Hematopoietic multipotent progenitor cell treated with erythropoietin and hydrocortisone succinate and interleukin-3 and kit ligand, for 4 days (in vitro differentiated cells): ENCODE results near the gene TFCP2.

Source experiments
- DNase-seq: peaks from one replicate; pipeline ENCODE4 v3.0.0-alpha.2; 2015

Gene TFCP2

DNA sequence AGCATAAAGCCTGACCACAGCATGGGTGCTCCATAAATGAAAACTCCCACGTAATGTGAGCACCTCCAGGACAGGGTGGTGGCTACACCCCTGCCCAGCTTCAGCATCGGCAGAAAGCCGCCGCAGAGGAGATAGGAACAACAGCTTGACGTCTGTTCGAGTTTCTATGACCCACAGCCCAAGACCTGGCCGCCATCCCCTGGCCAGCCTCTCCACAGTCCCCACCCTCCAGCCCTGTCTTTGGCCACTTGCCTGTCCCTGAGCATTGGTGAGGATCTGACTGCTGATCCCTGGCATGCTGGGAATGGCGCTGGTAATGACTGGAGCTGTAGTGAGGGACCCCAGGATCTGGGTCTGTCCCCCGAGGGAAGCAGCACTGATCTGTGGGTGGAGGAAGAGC is 23.6 kb upstream of the TFCP2 start:
- DNase-seq: no peak

- no peak for DNase-seq
Measured at GRCh38 chr12:51195841-51196240, 22.9 kb upstream of the TFCP2 start.

DNA sequence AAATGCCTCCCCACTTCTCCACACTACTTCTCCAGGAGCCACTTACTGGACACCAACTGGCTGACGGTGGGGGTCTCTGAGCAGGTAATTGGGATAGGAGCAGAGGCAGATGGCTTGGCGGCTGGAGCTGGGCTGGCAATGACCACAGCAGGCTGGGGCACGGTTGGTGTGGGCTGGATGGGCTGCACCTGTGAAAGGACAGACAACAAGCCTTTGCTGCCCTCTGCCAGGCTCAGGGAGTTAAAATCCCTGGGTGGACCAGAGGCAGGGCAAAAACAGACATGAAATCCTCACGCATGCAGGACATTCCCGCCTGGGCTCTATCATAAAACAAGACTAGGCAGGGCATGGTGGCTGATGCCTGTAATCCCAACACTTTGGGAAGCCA is 19.3 kb upstream of the TFCP2 start:
- DNase-seq: no peak

DNA sequence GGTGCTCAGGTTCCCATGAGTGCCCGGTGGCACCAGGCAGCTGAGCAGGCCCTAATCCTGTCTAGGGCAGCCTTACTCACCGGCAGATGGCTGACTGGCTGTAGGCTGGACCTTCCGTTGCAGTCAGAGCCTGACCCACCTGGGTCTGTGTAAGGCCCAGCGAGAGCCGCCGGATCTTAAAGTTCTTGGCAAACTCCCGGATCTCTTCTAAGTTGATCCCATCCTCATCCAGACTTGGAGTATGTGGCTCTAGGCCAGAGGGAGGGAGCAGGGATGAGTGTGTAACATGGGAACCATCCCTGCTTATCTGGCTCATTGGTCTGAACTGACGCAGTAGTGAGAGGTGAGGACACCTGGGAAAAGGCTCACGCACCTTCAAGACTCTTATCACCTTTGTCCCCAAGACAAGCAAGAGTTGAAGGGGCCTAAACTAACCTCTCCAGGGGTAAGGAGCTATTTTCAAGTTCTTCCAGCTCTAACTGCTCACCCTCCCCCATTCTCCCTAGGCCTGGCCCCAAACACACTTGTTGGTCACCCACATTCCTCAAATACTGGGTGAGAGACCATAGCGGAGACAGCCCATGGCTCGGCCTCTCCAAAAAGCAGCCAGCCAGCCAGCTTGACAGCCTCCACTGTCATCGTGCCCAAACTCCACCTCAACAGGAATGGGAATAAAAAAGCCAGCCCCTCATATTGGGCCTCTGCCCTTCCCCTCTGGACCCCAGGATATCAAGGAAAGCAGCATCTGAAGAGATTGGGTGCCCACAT is 18.8 kb upstream of the TFCP2 start:
- no peak for DNase-seq

DNA sequence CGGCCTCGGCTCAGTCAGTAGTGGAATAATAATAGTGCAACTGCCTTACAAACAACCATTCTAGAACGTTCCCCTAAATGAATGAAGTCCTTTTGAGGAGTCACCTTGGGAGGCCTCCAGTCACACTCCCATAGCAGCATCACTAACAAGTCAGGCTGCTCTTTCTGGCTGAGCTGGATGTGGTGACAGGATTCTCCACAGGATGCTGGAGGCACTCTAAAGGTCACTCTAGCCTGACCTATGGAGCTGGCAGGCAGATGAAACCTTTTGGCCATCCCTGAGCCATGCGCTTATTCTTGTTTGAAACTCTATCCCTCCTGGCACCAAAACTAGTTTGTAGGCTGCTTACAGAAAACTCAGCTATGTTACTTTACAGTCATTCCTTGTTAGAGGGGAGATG is 17.9 kb upstream of the TFCP2 start:
- DNase-seq: no peak

DNA sequence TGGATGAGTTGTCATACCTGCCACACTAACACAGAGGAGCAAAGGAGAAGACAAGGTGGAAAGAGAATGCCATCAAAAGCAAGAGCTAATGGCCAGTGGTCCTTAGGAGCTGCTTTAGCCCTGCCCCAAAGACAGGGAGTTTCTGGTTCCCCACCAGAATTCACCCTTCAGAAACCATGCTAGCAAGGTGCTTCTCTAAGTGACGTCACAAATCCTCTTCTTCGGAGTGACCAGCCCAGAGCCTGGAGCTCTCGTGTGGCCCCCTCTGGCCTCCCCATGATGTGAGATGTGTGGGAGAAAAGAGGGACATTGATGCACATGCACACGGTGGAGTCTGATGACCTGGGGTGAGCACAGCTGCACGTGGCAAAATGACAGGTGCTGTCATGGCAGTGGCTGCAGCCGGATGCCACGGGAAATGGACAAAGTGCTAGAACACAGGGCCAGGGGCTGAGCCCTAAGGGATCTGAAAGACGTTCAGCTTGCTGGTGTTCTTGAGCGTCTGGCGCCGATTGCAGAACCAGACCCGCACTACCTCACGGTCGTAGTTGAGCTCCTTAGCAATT is 16.9 kb upstream of the TFCP2 start:
- DNase-seq: no peak

- no peak for DNase-seq
Measured at GRCh38 chr12:51188359-51189051, 15.6 kb upstream of the TFCP2 start.

DNA sequence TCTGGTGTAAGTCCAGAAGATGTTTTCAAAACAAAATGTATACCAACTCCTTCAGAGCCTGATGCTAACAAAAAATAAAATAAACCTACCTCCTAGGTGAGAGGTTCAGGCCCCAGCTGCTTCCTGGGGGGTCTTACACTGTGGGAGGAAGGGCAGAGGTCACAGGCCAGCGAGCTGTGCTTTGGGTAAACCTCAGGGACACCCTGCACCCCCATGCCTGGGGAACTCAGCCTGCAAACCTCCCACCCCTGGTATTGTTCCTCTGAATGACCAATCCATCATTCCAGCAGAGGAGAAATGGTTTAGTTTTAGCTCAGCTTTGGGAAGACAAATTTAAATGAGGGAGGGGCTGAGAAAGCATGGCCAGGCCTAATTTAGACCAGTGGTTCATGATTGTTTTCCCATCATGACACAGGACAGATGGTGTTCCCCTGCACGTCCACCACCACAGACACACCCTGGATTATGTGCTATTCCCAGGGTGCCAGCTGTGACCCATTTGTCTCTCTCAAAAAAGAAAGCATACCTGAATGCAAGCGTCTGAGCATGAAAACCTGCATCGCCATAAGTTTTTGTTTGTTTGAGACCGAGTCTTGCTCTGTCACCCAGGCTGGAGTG is 14.5 kb upstream of the TFCP2 start:
- DNase-seq: no peak

DNA sequence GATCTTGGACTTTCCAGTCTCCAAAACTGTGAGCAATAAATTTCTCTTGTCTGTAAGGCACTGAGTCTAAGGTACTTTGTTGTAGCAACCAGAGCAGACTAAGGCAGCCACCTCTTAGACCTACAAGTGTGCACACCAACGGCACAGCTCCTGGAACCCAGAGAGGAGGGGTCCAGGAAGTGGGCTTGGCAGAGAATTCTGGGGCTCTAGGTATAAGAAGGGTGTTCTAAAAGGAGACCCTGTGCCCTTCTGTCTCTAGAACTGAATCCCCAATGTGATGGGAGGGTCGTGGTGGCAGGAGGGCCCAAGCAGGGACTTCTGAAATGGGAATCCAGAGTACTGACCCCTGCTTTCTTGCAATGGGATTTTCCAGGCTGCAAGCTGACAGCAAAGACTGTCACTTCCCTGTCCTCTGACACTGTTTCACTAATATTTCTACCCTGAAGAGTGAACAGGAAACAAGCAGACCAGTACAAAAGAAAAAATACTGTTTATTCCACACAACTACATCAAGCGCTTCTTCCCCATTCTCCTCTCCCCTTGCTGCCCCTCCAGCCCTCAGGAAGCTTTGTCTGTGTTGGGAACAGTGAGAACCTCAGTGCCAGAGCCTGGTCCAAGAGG is 13.6 kb upstream of the TFCP2 start:
- DNase-seq: no peak

DNA sequence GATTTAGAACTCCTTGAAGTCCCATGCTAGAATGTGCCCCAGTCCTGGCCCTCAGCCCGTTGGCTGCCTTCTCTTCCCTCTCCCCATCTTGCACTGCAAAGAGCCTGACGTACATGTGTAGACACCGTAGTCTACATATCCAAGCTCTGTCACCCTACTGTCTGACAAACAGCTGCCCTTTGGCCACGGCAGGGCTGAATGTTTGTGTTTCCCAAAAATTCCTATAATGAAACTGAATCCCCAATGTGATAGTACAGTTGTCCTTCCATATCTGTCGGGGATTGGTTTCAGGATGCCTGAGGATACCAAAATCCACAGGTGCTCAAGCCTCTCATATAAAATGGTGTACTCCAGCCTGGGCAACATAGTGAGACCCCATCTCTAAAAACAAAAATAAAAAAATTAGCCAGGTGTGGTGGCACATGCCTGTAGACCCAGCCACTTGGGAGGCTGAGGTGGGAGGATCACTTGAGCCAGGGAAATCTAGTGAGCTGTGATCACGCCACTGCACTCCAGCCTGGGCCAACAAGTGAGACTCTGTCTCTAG is 12.3 kb upstream of the TFCP2 start:
- no peak for DNase-seq

DNA sequence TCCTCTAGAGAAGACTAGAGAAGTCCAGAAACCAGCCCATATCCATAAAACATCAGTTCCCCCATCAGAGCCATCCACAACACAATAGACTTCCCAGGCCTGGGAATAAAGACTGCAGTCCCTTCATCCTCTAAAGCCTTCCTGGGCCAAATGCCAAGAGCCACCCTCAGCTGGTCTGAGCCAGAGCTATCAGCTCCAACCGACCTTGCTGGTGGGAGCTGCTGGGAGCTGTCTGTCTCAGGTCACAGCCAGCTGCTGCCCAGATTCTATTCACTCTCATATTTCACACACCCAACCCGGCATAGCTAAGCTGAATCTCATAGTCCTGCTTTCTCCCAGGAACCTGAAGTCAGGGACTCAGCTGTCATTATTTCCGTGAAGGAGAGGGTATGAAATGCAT is 10.9 kb upstream of the TFCP2 start:
- DNase-seq: no peak

- DNase-seq: no peak
Measured at GRCh38 chr12:51183349-51183748, 10.4 kb upstream of the TFCP2 start.

DNA sequence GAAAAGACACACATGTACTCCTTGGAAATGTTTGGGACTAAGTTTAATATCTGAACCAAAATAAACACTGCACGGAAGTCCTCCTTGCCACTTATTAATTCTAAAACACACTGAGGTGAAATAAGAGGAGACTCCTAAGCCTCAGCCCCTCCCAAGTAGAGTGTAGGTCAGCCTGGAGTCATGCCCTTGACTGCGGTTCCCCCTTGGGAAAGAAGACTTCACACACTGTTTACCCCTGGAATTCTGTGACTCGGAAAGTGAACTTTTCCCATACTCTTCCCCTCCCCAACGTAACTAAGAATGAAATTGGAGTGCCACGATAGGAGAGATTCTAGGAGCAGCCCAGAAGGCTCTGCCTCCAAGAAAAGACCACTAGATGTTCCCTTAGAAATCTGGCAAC is 8.6 kb upstream of the TFCP2 start:
- no peak for DNase-seq

DNA sequence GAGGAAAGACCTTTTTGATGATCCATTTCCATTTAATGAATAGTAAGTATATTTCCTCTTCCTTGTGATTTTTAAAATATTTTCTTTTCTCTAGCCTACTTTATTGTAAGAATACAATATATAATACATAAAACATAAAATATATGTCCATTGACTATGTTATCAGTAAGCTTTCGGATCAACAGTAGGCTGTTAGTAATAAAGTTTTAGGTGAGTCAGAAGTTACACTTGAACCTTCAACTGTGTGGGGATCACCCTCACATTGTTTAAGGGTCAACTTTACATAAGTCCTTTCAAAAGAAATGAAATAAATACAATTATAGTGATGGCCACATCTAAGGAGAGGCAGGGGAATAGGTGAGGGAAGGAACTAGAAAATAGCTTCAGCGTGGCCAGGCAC is 5.0 kb upstream of the TFCP2 start:
- DNase-seq: no peak

DNA sequence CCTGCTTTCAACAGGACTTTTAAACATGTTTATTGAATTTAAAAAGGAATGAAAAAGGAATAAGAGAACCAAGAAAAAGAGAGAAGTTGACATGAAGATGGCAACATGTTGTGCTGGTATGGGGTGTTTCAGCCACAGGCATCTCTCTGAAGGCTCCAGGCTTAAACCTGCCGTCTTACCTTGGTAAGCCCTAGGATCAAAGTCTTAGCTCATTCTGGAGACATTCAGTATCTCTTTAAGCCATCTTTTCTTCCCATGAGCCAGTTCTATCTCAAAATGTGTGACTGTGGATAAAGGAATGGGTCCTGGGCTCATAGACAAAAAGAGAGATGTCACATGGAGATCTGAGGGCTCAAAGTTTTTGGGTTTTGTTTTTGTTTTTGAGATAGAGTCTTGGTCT is 1.6 kb upstream of the TFCP2 start:
- no peak for DNase-seq

DNA sequence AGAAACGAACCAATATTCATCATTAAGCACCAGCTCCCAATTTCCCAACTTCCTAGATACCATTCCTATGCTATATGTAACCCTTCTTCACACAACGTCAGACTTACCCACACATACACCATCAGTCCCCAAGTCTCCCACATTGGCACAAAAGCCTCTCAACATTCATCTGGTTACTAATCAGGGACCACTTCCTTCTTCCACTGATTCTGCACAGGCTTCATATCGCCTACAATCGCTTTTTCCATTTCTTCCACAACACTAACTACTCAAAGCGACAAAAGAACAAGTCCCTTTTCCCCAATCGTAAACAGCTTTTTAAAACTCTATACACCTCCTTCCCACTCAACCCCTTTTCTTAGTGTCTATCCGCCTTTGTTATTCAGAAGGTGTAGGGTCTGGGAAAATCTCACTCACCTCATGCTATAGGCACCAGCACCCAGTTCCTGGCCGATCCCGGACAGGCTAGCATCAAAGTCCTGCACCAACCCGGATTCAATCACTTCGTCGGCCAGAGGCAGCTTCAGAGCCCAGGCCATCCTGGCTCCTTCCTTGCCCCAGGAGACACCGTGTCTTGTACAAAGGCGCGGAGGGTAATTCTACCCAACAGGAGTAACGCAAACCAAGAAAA is 936 bp downstream of the TFCP2 start:
- peak; percentile 33 for DNase-seq

DNA sequence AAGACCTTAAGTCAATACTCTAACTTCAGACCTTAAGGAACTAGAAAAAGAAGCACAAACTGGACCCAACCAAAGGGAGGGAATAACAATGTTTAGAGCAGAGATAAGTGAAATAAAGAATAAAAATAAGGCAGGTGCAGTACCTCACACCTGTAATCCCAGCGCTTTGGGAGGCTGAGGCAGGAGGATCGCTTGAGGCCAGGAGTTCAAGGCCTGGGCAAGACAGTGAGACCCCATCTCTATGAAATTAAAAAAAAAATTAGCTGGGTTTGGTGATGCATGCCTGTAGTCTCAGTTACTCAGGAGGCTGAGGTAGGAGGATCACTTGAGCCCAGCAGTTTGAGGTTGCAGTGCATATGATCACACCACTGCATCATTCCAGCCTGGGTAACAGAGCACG is 9.1 kb downstream of the TFCP2 start:
- no peak for DNase-seq

GRCh38 chr12:51162217-51162616 is 10.7 kb downstream of the TFCP2 start:
- DNase-seq: no peak

- DNase-seq: peak; percentile 76
Measured at GRCh38 chr12:51160814-51161459, 12.0 kb downstream of the TFCP2 start.

DNA sequence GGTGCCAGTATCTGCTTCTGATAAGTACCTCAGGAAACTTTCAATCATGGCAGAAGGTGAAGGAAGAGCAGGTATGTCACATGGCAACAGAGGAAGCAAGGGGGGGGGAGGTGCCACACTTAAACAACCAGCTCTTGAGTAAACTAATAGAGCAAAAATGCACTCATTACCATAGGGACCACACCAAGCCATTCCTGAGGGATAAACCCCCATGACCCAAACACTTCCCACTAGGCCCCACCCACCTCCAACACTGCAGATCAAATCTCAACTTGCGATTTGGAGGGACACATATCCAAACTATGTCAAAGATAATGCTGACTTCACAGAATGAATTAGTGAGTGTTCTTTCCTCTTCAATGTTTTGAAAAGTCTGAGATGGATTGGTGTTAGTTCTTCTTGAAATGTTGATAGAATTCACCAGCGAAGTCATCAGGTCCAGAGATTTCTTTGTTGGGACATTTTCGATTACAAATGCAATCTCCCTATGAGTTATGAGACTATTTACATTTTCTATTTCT is 16.6 kb downstream of the TFCP2 start:
- DNase-seq: no peak

DNA sequence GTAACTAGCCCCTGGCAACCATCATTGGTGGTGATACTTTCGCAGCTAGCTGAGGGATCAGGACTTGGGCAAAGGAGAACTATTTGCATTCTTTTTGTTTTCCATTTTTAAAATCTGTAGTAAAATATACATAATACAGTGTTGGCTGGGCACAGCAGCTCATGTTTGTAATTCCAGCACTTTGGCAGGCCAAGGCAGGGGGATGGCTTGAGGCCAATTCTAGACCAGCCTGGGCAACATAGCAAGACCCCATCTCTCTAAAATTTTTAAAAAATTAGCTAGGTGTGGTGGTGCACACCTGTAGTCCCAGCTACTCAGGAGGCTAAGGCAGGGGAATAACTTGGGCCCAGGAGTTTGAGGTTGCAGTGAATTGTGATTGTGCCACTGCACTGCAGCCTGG is 20.0 kb downstream of the TFCP2 start:
- no peak for DNase-seq

GRCh38 chr12:51150777-51151176 is 22.2 kb downstream of the TFCP2 start:
- DNase-seq: no peak
